ENCODE measurements around the gene VKORC1L1.

DNA sequence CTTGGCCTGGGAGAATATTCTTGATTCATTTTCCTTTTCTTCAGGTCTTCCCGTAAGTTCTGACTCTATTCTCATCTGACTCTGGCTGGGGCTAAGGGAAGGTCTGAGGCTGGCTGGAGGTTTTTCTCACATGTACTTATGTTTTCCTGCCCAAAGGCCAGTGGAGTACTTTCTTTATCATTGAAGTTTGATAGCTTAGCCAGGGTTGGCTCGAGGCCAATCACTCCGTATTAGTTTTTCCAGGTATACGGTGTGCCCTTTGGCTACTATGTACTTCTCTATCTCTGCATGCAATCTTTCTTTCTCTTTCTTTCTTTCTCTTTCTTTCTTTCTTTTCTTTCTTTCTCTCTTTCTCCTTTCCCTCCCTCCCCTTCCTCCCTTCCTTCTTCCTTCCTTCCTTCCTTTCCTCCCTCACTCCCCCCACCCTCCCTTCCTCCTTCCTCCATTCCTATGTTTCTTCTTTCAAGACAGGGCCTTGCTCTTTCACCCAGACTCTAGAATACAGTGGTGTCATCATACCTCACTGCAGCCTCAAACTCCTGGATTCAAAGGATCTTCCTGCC, 26.8 kb upstream of the VKORC1L1 start:
- TF ChIP-seq, protein P1, sequence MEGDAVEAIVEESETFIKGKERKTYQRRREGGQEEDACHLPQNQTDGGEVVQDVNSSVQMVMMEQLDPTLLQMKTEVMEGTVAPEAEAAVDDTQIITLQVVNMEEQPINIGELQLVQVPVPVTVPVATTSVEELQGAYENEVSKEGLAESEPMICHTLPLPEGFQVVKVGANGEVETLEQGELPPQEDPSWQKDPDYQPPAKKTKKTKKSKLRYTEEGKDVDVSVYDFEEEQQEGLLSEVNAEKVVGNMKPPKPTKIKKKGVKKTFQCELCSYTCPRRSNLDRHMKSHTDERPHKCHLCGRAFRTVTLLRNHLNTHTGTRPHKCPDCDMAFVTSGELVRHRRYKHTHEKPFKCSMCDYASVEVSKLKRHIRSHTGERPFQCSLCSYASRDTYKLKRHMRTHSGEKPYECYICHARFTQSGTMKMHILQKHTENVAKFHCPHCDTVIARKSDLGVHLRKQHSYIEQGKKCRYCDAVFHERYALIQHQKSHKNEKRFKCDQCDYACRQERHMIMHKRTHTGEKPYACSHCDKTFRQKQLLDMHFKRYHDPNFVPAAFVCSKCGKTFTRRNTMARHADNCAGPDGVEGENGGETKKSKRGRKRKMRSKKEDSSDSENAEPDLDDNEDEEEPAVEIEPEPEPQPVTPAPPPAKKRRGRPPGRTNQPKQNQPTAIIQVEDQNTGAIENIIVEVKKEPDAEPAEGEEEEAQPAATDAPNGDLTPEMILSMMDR (IDR thresholded peaks at IDR 0.05; ENCODE audit: poor library complexity, severe bottlenecking): no peak
- TF ChIP-seq POLR2AphosphoS5 (IDR thresholded peaks at IDR 0.05) (no peak), EZH2 (IDR thresholded peaks at IDR 0.05; ENCODE audit: borderline replicate concordance, insufficient read depth, low read length, poor library complexity, severe bottlenecking) (no peak), TAF1 (IDR thresholded peaks at IDR 0.05; ENCODE audit: low read depth) (no peak)

Measured in neural cell (in vitro differentiated cells).